CD4-positive, alpha-beta T cell treated with Interleukin-1 beta for 1 hour (primary cell): ENCODE data around the gene LSP1.

Source experiments
- DNase-seq, 2 donors: peaks; one replicate each; pipeline ENCODE4 v3.0.0-alpha.2; 2020 to 2022

The LSP1 gene

DNA sequence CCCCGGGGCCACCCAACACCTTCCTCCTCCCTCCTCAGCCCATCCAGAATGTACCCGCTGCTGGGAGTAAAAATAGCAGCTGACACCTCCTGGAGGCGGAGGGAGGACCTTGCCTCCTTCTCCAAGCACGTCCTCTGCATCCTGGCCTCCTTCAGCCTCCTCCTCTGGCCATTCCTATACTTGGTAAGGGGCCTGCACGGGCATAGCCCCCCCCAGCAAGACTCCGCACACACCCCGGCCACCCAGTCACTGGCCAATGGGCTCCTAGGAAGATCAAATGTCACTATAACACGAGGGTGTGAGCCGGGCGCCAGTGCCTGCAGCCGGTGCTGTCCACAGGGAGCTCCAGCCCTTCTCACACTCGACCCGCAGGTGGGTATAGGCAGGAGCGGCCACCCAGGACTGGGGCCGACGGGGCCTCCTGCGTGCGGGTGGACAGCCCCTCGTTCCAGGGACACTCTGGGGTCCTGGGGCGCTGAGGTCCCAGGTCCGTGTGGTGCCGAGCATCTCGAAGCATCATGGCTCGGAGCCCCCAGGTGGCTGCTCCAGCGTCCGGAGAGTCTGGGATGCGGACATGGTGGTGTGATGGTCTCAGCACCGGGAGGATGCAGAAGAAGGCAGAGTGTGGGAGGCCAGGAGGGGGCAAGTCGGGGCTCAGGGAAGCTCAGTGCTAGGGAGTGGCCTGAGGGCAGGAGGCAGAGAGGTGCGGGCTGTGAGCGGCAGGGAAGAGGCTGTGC is 66.7 kb downstream of the LSP1 start, which contains the start of gene TNNT3:
Gene TNNT3 (plus strand): TSS at position 313 of the 737 bp plus-strand sequence. CDS start 3,172 bp downstream, outside the sequence.
- no peak for DNase-seq

DNA sequence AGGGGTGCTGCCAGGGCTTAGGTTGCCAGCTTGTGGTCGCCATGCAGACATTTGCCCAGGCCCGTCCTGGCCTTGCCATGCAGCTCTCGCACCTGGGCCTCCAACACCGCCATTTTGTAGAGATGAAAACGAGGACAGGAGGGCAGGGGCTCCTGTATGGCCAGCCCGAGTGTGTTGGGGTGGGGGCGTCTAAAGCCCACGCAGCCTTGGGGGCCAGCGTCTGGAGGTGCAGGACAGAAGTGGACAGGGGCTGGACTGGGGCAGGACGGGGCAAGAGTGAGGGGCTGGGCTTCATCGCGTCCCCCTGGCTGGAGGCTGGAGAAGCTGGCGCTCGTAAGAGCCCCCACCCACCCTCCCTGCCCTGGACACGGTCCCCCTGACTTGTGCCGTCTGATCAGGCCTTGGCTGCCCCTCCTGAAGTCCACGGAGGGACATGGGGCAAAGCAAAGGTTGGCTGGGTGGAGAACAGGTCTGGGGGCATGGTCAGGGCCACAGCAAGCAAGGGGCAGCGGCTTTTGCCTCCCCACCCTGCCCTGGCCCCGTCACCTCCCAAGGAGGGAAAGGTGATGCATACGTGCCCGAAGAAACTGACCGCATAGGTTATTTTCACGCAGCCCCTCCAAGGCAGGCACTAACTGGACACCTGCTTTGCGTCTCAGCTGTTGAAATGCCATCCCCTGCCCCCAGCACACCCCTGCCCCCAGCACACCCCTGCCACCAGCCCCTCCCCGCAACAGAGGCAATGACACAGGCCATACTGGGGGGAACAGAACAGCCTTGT is 67.4 kb downstream of the LSP1 start:
- DNase-seq: no peak

DNA sequence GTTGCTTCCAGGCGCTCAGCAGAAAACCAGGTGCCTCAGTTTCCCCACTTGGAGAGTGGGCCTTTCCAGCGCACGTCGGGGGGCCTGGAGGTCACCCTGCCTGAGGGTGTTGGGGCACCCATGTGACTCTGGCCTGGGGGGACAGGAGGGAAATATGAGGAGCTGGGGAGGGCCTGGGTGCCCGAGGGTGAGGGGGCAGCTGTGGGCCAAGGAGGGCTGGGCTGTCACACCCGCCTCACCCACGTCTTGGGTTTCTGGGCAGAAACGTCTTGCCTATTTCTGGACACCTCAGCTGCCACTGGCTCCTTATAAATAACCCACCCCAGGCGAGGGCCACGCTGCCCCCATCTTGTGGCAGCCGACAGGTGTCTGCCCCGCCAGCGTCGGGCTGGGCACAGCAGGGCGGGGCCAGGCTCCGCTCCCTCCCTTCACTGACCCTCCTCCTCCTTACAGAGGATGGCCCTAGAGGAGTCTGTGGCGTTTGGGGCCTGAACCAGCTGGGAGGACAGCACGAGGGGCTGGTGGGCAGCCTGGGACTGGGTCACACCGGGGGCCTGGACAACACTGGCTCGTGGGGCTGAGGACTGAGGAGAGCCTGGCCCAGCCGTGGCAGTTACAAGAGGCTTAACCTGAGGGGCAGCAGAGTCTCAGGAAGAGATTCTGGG is 68.2 kb downstream of the LSP1 start:
- DNase-seq: no peak

DNA sequence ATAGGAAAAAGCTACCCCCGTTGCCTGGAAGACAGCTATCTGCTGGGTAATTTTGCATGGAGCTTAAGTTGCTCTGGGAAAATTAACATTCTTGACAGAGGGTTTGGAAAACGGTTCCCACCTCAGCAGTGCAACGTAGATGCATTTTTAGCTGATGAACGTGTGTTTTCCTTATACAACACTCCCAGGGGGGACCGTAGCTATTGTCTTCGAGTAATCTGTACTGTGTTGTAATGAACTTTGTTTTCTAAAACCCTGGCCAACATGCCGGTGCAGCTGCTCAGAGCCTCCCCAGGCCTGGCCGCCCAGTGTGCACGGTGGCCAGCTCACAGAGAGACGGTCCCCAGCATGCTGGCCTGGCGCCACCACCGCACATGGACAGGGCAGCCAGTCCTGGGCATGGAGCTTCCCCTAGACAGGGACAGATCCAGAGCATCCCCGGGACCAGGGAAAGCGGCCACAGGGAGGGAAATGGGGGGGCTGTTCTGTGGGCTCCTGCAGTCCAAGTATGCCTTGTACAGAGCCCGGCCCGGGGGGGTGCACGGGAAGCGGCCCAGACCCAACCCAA is 68.8 kb downstream of the LSP1 start:
- DNase-seq: no peak

DNA sequence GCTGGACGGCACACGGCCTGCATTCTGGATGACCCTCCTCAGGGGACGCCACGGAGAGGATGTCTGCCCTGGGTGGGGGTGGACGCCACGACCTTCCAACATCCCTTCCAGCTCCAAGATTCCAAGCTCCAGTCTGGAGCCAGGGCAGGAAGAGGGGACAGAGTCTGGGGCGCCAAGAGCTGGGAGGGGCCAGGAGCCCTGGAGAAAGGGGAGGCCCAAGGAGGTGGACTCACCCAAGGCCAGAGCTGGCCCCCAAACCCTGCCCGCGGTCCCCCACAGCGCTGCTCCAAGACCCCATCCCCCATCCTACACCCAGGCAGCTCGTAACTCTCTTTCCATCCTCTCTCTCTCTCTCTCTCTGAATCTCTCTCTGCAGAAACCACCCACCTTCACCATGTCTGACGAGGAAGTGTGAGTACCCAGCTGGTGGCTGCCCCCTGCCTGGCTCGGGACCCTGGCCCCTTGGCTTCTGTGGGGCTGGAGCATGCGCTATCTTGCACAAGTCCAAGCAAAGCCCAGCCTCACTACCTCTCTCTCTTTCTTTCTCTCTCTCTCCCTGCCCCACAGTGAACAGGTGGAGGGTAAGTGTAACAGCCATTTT is 69.7 kb downstream of the LSP1 start:
- no peak for DNase-seq

DNA sequence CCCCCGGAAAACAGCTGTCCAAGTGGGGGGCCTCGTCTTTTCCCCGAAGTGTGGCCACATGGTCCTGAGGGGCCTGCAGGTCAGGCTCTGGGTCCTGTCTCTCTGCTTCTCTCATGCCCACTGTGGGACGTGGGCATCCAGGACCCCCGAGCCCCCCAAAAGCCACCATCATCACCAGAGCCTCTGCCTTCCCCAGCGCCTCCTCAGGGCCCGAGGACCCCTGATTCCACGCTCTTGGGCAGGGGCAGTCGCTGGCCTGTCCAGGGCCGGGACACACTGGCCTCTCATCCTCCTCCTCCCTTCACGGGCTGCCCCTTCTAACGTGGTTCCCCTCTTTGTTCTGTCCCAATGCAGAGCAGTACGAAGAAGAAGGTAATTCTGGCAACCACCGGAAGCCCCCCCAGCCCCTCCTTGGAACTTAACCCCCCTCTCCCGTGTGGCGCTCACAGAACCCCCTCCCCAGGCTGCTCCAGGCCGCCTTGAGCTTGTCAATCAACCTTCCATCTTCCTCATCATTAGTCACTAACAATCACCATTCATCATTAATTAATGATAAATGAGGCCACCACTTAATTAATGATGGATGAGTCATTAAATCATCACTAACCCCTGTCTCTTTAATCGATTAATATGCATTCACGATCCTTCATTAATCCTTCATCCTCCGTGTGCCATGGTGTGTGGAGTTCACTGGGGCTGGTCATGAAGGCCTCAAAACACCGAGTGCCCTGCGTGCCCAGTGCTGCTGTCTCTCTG is 70.5 kb downstream of the LSP1 start:
- DNase-seq: no peak

DNA sequence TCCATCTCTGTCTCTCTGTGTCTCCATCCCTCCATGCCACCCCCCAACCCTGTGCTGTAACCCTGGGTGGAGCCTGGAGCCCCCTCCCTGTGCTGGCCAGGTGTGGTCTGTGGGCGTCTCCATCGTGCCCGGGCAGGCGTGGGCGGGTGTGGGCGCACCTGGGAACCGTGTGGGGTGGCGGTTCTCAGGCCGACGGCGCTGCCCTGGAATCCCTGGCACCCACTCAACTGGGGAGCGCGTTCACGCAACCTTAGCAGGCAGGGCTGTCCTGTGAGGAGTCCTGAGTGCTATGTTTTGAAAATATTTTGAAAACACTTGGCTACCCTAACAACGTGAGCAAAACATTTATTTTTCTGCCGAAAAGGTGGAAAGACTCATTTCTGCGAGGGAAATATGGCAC is 71.3 kb downstream of the LSP1 start:
- DNase-seq: no peak

DNA sequence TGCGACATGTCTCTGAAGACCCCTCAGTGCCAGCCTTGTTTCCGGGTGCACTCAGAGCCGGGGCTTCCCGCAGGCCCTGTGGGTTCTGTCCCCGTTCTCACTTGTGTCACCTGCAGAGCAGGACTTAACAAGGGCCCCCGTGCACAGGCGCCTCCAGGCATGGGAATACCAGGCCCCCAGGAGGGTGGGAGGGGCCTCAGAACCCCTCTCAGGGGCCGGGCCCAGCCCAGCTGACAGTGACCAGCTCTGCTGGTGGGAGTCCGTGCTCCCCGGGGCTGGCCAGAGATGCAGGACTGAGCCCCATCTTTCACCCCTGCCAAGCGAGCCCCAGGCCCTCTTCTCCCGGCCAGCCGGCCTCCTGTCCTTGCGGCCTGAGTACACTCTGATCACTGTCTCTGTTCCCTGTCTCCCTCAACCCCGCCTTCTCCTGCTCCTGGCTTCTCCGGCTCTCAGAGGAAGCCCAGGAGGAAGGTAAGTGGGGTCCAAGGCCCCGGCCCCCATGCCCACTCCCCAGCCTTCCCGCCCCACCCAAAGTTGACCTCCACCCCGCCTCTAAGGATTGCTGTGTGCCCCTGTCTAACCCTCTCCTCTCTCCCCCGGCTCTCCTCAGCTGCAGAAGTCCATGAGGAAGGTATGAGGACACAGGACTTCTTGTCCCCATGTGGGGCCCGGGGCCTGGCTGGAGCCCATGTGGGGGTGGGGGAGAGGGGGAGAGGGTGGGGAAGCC is 71.9 kb downstream of the LSP1 start:
- no peak for DNase-seq

DNA sequence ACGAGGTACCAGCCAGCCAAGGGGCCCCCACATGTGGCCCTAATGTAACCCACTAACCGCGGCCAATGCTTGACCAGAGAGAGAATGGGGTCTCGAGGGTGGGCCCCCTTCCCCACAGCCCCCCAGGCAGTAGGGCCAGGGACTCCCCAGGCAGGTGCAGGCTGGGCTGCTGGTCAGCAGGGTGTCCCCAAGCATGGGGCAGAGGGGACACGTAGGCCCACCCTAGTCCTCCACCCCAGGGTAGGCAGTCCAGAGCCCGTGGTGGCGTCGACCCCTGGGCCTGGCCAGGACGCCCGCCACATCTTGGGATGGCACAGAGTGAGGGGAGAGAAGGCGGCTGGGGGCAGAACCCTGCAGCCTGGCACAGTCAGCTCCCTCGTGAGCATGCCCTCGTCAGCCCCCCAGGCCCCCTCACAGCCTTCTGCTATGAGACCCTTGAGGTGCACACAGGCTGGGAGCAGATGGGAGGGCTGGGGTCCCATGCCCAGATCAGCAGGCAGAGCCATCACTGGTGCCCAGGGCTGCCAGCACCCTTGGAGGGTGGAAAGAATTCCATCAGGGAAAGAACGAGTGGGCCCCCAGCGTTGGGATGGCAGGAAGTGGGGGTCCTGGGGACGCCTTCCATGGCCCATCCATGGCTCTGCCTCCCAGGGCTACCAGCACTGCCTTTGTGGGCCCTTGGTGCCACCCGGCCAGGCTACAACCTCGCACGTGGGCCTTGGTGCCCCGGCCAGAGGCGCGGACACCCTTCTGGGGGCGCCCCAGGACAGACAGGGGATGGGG is 72.7 kb downstream of the LSP1 start:
- no peak for DNase-seq

DNA sequence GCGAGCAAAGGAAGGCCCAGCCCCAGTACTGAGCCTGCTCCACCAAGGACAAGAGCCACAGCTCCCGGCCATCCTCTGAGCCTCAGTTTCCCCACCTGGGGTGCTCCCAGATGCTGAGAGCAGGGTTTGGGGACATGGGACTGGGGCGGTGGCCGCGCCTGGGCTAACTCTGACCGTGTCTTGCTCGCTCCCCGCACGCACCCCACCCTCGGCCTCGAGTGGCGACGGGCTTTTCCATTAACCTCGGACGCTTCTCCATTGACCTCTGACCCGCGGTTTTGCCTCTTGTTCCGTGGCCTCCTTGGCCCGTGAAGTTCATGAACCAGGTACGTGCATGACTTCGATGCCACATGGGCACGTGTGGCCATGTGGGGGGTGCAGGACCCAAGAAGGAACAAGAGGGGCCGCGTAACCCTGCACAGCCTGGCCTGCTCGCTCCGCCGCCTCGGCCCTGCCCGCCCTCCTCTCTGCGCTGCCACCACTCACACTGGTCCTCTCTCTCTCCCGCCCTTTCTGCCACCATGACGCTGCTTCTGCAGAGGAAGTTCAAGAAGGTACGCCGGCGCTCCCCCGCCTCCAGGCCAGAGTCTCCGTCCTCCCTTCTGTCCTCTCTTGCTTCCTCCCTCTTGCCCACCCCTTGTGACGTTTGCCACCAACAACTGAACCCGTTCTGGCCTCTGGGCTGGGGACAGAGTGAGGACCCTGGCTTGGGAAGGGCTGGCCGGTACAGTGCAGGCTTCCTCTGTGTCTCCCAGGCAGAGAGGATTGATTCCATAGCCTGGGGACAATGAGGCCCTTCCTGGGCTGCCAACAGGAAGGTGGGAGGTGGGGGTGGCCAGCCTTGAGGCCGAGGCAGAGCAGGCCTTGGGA is 73.5 kb downstream of the LSP1 start:
- DNase-seq: peak in 1 of 2 donors; percentile 26

DNA sequence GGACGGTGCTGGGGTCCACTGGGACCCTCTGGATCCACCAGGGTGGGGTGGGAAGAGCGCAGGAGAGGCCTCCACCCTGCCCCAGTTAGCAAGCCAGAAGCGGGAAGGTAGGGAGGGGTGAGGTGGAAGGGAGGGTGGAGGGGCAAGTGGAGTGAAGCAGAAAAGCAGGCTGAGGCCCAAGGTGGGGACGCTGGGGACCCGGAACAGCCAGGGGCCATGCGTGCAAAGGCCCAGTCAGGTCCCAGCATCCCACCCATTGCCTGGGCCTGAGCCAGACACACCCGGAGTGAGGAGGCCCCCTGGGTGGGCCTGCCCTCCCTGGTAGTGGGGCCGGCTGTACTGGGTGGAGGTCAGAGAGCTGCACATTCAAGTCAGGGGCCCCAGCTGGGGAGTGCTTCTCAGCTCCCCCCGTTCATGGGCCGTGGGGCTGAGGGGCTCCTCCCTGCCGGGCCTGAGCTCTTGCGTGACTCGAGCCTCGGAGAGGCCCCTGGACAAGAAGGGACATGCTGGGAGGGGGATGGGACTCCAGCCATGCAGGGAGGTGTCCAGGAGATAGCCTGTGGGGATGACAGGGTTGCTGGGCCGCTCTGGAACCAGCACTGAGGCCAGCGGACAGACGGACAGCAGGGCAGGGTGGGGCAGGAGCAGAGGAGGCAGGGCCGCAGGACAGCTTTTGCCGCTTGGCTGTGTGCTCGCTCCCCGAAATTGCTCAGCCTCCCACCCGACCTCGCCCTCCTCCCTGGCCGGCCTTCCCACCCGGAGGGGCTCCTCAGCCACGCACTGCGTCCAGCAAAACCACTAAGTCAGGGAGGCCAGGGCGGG is 74.4 kb downstream of the LSP1 start:
- no peak for DNase-seq

DNA sequence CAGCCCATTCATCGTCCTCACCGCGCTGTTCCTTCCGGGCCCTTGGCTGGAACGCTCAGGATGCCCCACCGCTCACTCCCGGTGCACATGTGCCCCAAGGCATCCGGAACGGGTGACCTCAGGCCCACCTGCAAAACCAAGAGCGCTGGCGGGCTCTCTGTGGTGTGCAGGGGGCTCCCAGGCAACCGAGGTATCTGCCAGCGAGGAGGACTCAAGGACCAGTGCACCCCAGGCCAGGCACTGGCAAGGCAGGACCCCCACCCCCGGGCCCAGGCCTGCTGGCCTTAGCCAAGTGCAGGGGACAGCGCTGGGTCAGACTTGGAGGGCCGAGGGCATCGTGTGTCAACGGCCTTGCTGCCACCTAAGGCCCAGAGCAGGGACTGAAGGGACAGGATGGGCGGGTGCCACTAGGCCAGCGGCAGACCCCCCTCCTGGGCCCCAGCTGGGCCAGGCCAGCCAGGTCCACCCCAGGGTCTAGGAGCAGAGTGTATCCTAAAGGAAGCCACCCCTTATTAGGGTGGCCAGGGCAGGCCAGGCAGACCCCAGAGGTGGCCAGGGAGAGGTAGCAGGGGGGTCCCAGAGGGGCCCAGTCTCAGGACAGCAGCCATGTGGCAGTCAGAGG is 75.1 kb downstream of the LSP1 start:
- DNase-seq: no peak

DNA sequence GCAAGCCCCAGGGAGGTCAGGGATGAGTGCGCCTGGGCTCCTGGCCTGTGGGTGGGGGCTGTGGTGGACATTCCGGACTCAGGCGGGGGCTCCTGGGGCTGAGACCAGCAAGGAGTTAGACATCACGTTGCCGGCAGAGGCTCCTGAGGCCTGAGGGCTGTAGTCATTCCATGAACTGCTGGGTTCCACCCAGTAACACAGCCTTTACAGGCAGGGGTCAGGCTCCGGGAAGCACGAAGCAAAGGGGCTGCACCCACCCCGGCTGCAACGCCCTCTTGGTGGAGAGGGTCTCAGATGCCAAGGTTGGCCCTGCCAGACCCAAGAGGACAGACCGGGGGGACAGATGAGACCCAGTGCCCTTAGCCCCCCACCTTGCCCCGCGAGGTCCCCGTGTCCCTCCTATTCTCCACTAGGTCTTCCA is 75.6 kb downstream of the LSP1 start:
- no peak for DNase-seq

DNA sequence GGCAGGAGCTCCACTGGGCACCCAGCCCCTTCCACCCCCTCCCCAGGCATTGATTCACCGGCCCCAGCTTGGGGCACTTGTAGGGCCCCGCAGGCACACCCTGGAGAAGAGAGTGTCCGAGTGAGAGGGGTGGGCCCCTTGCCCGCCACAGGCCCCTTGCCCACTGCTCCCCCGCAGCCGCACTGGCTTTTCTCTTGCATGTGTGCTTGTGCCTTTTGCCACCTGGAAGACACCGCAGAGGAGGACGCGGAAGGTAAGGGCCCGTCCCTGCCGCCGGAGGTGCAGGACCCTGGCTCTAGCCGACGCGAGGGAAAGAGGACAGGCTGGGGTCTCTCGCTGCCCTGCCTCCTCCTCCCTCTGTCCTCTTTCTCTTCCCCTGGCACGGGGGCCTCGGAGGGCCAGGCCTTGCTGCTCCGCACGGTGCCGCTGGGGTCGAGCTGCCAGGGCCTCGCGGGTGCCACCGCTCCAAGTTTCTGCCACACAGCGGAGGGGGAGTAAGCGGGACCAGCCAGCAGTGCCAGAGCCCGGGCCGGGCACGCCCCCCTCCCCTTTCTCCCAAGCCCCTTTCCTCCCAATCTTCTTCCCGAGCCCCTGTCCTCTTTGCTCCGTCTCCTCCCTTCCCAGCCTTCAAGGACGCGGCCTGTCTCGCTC is 76.1 kb downstream of the LSP1 start:
- DNase-seq: no peak

DNA sequence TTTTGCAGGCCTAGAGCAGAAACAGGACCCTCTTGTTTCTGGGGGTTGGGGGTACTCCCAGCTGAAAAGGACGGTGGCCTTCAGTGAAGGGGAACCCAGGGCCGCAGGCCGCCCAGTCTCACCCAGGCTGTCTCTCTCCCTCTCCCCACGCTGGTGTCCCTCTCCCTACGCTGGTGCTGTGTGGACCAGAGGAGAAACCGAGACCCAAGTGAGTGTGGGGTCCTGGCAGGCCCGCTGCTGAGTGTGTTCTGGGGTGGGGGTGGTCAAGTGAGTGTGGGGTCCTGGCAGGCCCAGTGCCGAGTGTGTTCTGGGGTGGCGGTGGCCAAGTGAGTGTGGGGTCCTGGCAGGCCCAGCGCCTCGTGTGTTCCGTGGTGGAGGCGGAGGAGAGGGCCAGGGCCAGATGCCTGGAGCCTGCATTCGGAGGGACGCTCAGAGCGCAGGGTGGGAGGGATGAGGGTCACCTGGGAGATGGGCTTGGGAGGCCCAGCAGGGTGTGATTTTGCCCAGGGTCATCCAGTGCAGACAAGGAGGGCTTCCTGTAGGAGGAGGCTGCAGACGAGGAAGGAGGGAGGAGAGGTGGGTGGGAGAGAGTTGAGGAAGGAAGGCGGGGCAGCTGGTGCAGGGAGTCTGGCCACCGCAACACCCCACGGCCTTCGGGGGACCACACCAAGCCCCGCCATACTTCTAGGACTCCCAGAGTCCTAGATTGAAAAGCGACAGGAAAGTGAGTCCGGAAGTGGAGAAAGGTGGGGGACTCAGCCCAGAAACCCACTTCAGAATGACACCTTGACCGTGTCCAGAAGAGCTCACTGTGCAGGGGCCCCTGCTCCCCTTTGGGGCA is 77.0 kb downstream of the LSP1 start:
- no peak for DNase-seq

DNA sequence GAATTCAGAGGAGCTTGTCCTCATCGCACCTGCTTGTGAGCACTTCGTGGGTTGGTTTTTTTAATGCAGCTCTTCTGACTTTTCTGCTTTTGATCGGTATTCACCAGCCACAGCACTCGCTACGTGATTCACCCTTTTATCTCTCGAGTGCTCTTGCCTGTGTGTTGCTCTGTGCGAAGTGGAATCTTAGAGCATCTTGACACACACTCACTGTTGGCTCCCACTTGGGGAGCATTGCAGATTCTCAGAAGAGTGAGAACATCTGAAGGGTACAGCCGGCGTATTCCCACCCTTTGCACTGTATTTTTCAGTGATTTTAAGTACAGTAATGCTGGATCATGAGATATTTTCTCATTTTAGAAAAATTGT is 77.6 kb downstream of the LSP1 start:
- no peak for DNase-seq
